Fibroblast of skin of abdomen (primary cell): ENCODE results near the gene SLC39A1.

Experiments used
- DNase-seq: peaks from one replicate; pipeline ENCODE4 v3.0.0-alpha.2; 2013

Gene SLC39A1

GRCh38 chr1:153976819-153977249 is 13.5 kb upstream of the SLC39A1 start:
- DNase-seq = no peak

GRCh38 chr1:153973525-153973924 is 10.2 kb upstream of the SLC39A1 start:
- DNase-seq = no peak

DNA sequence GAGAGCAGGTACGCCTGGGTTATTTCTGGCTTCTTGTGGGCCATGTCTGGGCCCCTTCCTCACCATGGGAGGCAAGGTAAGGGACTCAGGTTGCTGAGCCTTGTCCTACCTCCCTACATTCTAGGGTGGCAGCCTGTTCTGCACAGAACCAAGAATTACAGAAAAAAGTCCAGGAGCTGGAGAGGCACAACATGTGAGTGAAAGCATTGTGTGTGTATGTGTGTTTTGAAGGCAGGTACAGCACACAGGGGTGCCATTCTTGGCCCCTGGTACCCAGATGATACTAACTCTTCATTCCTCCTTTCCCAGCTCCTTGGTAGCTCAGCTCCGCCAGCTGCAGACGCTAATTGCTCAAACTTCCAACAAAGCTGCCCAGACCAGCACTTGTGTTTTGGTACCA is 9.7 kb upstream of the SLC39A1 start:
- no peak for DNase-seq

- no peak for DNase-seq
These were observed 7.0 kb upstream of the SLC39A1 start for GRCh38 chr1:153970346-153970745.

GRCh38 chr1:153968972-153969371 is 5.6 kb upstream of the SLC39A1 start:
- DNase-seq = no peak

DNA sequence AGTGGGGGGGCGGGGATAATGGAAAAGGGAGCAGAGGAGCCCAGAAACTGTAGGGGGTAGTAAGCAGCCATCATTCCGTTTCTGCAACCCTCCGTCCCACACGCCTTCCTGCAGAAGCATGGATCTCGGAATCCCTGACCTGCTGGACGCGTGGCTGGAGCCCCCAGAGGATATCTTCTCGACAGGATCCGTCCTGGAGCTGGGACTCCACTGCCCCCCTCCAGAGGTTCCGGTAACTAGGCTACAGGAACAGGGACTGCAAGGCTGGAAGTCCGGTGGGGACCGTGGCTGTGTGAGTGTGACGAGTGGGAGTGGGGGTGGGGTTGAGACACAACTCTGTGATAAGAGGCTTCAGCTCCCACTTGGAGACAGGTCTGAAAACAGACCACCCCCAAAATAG is 5.1 kb upstream of the SLC39A1 start:
- no peak for DNase-seq

- DNase-seq = no peak
These were observed 4.6 kb upstream of the SLC39A1 start for GRCh38 chr1:153968000-153968363.

- DNase-seq = peak; percentile 97
These were observed 4.0 kb upstream of the SLC39A1 start, which contains the start of gene CREB3L4 for GRCh38 chr1:153967107-153967999. CREB3L4 (plus strand) TSS chr1:153967902; CDS start chr1:153968526, 624 bp downstream.

DNA sequence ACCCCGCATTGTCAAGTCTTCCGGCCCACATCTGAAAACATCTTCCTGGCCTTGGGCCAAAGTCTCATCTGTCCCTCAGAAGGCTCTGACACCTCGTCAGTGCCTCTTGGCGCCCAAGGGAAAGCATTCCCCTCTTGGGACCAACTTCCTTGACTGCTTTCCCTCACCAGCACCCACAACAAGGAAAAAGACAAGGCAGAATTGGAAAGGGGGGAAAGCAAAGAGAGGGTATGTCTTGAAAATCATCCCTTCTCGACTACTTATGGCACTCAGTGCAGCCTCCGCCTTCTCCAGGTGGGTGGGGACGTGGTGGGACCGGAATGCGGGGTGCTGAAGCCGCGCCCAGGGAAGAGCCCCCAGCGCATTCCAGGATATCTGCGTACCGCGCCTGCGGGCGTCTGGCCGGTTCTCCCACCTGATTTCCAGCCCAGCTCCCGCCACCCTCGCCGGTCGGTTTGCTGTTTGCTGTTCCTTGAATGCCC is 554 bp upstream of the SLC39A1 start:
- DNase-seq = peak; percentile 39

GRCh38 chr1:153962088-153963029 is 978 bp downstream of the SLC39A1 start:
- DNase-seq = no peak

GRCh38 chr1:153961421-153961820 is 1.9 kb downstream of the SLC39A1 start:
- DNase-seq = no peak

- no peak for DNase-seq
These were observed 3.1 kb downstream of the SLC39A1 start for GRCh38 chr1:153960206-153960605.

- DNase-seq = no peak
These were observed 3.9 kb downstream of the SLC39A1 start for GRCh38 chr1:153959454-153959853.

DNA sequence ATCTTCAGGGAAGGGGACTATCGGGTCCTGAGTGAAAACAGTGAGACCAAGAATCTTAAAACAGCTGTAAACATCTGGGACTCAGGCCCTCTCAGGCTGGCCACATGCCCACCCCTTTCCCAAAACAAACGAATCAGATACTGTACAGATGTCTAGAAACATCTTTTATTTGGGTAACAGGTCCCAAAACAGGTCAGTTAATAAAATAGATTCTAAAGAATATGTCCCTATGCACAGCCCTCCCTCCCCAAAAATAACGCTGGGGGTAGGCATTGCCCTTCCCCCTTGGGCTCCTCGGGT is 4.4 kb downstream of the SLC39A1 start:
- no peak for DNase-seq

GRCh38 chr1:153958111-153958960 is 5.0 kb downstream of the SLC39A1 start, which contains the start of gene CRTC2:
CRTC2 (minus strand) TSS chr1:153958612; CDS start chr1:153958497, 115 bp downstream.
- peak; percentile 98 for DNase-seq

- DNase-seq = no peak
These were observed 5.6 kb downstream of the SLC39A1 start for GRCh38 chr1:153957744-153958110.

GRCh38 chr1:153956997-153957715 is 6.2 kb downstream of the SLC39A1 start:
- DNase-seq = no peak

DNA sequence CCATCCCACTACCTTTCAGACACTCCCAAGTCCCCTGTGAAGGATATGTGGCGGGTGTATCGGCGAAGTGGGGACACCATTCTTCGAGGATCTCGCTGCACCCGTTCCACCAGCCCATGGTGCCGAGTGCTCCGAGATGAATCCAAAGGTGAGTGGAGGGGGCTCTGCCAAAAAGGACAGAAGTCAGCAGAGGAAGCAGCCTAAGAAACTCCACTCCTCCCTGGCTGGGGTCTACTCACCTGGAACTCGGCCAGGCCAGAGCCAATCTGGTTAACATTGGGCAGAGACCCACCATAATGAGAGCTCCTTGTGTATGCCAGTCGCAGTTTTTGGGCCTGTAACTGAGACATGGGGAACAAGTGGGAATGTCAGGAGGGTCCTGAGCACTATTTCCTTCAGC is 8.5 kb downstream of the SLC39A1 start:
- no peak for DNase-seq

GRCh38 chr1:153953859-153954365 is 9.4 kb downstream of the SLC39A1 start:
- no peak for DNase-seq

DNA sequence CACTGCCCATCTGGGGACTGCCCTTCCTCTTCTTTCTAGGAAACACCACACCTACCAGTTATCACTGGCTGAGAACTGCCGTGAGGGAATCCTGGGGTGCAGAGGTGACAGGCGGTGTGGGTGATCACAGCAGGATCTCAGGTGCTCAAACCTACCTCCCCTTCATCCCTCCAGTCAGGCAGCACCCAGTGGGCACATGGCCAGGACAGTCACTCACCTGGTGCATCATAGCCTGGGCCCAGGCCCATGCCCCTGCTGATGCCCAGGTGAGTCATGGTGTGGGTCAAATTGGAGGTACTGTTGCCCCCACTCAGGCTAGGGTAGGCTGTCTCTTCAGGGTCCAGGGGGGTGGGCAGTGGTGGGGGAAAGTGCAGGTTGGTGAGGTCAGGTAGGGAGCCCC is 11.5 kb downstream of the SLC39A1 start:
- DNase-seq = no peak

DNA sequence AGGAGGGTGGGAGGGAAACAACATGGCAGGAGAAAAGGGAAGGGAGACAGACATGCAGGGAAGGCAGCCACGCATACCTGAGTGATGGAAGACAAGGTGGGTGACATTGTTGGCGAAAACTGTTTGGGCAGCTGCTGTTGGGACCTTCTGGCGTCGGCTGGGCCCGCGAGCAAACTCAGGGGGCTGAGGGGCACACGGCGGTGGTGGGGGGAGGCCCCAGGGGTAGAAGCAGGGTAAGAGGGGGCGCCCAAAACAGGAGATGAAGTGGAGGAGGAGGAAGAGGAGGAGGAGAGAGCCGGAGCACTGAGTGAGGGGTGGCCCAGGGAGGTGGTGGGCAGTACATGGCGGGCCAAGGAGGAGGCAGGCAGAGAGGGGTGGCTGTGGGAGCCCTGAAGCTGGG is 12.2 kb downstream of the SLC39A1 start:
- DNase-seq = no peak
